Measurements from ENCODE around the gene UCMA. TPM values are rescaled to one million over a fixed set of nuclear protein-coding genes. Genes with fewer than 3 reads are reported as not detected.

Gene UCMA
- total RNA-seq, 1 experiment from 2014 or later = 1.0 TPM

DNA sequence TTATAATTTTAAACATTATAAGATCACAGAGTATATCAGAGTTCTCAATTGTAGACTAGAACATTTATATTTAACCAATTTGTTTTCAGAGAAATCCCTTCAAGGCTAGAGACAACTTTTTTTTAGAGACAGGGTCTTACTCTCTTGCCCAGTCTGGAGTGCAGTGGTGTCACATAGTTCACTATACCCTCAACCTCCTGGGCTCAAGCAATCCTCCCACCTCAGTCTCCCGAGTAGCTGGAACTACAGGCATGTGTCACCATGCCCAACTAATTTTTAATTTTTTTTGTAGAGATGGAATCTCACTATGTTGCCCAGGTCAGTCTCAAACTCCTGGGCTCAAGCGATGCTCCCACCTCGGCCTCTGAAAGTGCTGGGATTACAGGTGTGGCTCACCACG lies 15.3 kb downstream of the UCMA start:
- TF ChIP-seq NR2C2 (CRISPR knock-in tag; IDR thresholded peaks at IDR 0.05) = no peak
- TF ChIP-seq ZNF121 (CRISPR knock-in tag; IDR thresholded peaks at IDR 0.05) = peak; percentile 86
- ATAC-seq = no peak
- no peak overlapping the region for H3K27ac Mint-ChIP-seq
- peaks cover 11% of the 10 kb centered on the region for H3K4me1 Mint-ChIP-seq
- POLR2A ChIA-PET = no interaction called here
- no peak for DNase-seq (ENCODE audit: low spot score)
- peaks cover 9% of the 10 kb centered on the region for H3K9me3 Mint-ChIP-seq
- H3K36me3 Mint-ChIP-seq = peaks cover 18% of the 10 kb centered on the region
- H3K27me3 Mint-ChIP-seq (ENCODE audit: low read depth) = no peaks in the 10 kb centered on the region
- CTCF ChIA-PET = interaction anchor here (0.7 to 2.4 kb wide), 2 partner anchors 83 to 85 kb away, joined by 3 to 18 read pairs; no protein-coding TSS in a partner anchor
- no peak overlapping the region for H3K4me3 Mint-ChIP-seq

DNA sequence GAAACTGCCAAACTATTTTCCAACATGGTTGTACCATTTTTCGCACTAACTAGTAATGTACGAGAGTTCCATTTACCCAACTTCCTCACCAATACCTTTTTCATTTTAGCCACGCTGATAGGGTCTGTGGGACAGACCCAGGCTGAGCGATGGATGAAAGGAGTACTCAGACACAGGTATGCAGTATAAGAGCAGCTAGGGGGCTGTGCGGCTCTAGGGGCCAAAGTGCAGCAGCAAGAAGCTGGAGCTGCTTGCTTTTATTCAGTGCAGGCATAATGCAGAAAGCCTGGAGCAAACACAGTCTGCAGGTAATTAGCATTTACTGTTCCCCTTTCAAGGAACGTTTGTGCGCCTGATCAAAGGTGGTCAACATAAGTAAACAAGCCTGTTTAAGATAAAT lies 21.0 kb downstream of the UCMA start:
- H3K36me3 Mint-ChIP-seq = peaks cover 61% of the 10 kb centered on the region
- DNase-seq (ENCODE audit: low spot score) = no peak

DNA sequence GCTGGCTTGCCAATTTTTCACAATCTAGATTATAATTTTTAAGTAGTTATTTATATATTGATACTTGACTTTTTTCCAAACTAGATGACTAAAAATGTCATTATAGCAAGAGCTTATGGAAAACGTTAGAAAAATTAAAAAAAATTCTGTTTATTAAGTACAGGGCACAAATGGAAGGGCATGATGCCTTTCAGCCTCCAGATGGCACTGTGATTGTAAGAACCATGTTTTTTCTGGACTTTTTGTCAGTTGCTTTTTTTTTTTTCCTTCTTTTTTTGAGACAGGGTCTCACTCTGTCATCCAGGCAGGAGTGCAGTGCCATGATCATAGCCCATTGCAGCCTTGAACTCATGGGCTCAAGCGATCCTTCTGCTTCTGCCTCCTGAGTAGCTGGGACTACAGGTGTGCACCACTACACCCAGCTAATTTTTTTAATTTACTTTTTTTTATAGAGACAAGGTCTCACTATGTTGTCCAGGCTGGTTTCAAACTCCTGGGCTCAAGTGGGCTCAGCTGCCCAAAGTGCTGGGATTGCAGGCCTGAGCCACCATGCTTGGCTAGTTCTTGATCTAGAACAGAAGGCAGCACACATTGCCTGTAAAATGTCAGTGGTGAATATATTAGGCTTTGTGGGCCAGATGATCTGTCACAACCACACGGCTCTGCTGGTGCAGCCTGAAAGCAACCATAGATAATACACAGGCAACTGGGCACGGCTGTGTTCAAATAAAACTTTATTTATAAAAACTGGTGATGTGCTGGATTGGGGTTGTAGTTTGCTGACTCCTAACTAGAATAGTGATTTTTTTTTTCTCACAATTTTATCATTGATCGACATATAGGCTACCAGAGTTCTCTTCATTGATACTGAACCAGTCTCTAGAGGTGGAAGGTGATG lies 27.4 kb downstream of the UCMA start:
- 0 out of 2 replicates have a peak, but pooled peaks cover 2% of the 10 kb centered on the region for H3K4me1 Mint-ChIP-seq
- ATAC-seq = no peak
- no peak overlapping the region for H3K4me3 Mint-ChIP-seq
- H3K27me3 Mint-ChIP-seq (ENCODE audit: low read depth) = no peaks in the 10 kb centered on the region
- DNase-seq (ENCODE audit: low spot score) = no peak
- H3K9me3 Mint-ChIP-seq = peaks cover 6% of the 10 kb centered on the region
- ChIA-PET CTCF (interaction anchor here (0.5 to 2.3 kb wide), 10 partner anchors 14 to 234 kb away, joined by 3 to 15 read pairs (median 3); no protein-coding TSS in a partner anchor), POLR2A (interaction anchor here (0.6 kb wide), 2 partner anchors 107 to 1125 kb away, joined by 3 to 6 read pairs; no protein-coding TSS in a partner anchor)
- TF ChIP-seq, protein P1, sequence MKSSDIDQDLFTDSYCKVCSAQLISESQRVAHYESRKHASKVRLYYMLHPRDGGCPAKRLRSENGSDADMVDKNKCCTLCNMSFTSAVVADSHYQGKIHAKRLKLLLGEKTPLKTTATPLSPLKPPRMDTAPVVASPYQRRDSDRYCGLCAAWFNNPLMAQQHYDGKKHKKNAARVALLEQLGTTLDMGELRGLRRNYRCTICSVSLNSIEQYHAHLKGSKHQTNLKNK (CRISPR knock-in tag; IDR thresholded peaks at IDR 0.05) = no peak
- TF ChIP-seq, protein P2, sequence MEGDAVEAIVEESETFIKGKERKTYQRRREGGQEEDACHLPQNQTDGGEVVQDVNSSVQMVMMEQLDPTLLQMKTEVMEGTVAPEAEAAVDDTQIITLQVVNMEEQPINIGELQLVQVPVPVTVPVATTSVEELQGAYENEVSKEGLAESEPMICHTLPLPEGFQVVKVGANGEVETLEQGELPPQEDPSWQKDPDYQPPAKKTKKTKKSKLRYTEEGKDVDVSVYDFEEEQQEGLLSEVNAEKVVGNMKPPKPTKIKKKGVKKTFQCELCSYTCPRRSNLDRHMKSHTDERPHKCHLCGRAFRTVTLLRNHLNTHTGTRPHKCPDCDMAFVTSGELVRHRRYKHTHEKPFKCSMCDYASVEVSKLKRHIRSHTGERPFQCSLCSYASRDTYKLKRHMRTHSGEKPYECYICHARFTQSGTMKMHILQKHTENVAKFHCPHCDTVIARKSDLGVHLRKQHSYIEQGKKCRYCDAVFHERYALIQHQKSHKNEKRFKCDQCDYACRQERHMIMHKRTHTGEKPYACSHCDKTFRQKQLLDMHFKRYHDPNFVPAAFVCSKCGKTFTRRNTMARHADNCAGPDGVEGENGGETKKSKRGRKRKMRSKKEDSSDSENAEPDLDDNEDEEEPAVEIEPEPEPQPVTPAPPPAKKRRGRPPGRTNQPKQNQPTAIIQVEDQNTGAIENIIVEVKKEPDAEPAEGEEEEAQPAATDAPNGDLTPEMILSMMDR (IDR thresholded peaks at IDR 0.05) = 0 out of 2 replicates have a peak, but pooled peaks have one; percentile 27
- no peak for TF ChIP-seq SMAD3 (CRISPR knock-in tag; IDR thresholded peaks at IDR 0.05; ENCODE audit: borderline replicate concordance)
- TF ChIP-seq NR3C1 (CRISPR knock-in tag; conservative IDR thresholded peaks at IDR 0.05; ENCODE audit: low read depth) = no peak
- TF ChIP-seq NR1H2 (CRISPR knock-in tag; IDR thresholded peaks at IDR 0.05) = no peak
- TF ChIP-seq ZNF416 (CRISPR knock-in tag; IDR thresholded peaks at IDR 0.05) = no peak
- no peak overlapping the region for H3K27ac Mint-ChIP-seq
- peaks cover 75% of the 10 kb centered on the region for H3K36me3 Mint-ChIP-seq

More for the DNA sequence above, 21.0 kb downstream of the UCMA start:
- TF ChIP-seq, protein P3, sequence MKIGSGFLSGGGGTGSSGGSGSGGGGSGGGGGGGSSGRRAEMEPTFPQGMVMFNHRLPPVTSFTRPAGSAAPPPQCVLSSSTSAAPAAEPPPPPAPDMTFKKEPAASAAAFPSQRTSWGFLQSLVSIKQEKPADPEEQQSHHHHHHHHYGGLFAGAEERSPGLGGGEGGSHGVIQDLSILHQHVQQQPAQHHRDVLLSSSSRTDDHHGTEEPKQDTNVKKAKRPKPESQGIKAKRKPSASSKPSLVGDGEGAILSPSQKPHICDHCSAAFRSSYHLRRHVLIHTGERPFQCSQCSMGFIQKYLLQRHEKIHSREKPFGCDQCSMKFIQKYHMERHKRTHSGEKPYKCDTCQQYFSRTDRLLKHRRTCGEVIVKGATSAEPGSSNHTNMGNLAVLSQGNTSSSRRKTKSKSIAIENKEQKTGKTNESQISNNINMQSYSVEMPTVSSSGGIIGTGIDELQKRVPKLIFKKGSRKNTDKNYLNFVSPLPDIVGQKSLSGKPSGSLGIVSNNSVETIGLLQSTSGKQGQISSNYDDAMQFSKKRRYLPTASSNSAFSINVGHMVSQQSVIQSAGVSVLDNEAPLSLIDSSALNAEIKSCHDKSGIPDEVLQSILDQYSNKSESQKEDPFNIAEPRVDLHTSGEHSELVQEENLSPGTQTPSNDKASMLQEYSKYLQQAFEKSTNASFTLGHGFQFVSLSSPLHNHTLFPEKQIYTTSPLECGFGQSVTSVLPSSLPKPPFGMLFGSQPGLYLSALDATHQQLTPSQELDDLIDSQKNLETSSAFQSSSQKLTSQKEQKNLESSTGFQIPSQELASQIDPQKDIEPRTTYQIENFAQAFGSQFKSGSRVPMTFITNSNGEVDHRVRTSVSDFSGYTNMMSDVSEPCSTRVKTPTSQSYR (CRISPR knock-in tag; IDR thresholded peaks at IDR 0.05) = no peak
- TF ChIP-seq ZNF317 (CRISPR knock-in tag; IDR thresholded peaks at IDR 0.05; ENCODE audit: borderline replicate concordance, low read depth) = peak; percentile 86
- ChIA-PET CTCF (interaction anchor here (1.3 kb wide), 1 partner anchor 89 kb away, joined by 4 read pairs; no protein-coding TSS in a partner anchor), POLR2A (no interaction called here)
- H3K9me3 Mint-ChIP-seq = peaks cover 22% of the 10 kb centered on the region
- no peaks in the 10 kb centered on the region for H3K27me3 Mint-ChIP-seq (ENCODE audit: low read depth)
- no peak overlapping the region for H3K4me3 Mint-ChIP-seq
- ATAC-seq = no peak; the same call in 1 of the 2 replicates
- H3K27ac Mint-ChIP-seq = no peak overlapping the region
- 0 out of 2 replicates have a peak, but pooled peaks cover 2% of the 10 kb centered on the region for H3K4me1 Mint-ChIP-seq

DNA sequence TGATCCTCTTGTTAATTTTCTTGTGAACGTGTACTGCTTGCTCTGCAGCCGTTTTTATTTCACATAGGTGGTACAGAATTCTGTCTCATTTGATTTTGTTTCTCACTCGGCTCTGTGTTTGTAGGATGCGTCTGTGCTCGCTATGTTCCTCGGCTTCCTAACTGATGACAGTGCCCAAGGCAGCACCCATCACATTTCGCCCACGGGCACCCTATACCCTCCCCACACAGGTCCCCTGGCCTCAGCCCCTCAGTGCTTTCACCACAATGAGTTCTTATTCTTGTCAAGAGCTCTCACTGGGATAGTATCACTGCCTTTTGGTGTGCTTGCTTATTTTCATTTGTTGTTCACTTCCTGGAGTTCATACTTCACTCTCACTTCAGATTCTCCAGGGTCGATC lies 28.1 kb downstream of the UCMA start:
- DNase-seq (ENCODE audit: low spot score) (no peak), ATAC-seq (no peak)
- H3K36me3 Mint-ChIP-seq = peaks cover 77% of the 10 kb centered on the region
- H3K9me3 Mint-ChIP-seq = peaks cover 6% of the 10 kb centered on the region
- CTCF ChIA-PET = interaction anchor here (0.7 to 2.3 kb wide), 8 partner anchors 15 to 234 kb away, joined by 3 to 15 read pairs (median 3); no protein-coding TSS in a partner anchor
- H3K4me1 Mint-ChIP-seq = 0 out of 2 replicates have a peak, but pooled peaks cover 2% of the 10 kb centered on the region
- no peak overlapping the region for H3K4me3 Mint-ChIP-seq
- no peaks in the 10 kb centered on the region for H3K27me3 Mint-ChIP-seq (ENCODE audit: low read depth)
- H3K27ac Mint-ChIP-seq = no peak overlapping the region
- POLR2A ChIA-PET = interaction anchor here (0.6 kb wide), 1 partner anchor 108 kb away, joined by 6 read pairs; no protein-coding TSS in a partner anchor
- TF ChIP-seq, protein P4, sequence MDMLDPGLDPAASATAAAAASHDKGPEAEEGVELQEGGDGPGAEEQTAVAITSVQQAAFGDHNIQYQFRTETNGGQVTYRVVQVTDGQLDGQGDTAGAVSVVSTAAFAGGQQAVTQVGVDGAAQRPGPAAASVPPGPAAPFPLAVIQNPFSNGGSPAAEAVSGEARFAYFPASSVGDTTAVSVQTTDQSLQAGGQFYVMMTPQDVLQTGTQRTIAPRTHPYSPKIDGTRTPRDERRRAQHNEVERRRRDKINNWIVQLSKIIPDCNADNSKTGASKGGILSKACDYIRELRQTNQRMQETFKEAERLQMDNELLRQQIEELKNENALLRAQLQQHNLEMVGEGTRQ (CRISPR knock-in tag; IDR thresholded peaks at IDR 0.05) = no peak
- TF ChIP-seq ZBTB21 (CRISPR knock-in tag; IDR thresholded peaks at IDR 0.05; ENCODE audit: borderline replicate concordance) = no peak
- TF ChIP-seq MYBL2 (CRISPR knock-in tag; IDR thresholded peaks at IDR 0.05) = no peak
- TF ChIP-seq, protein P5, sequence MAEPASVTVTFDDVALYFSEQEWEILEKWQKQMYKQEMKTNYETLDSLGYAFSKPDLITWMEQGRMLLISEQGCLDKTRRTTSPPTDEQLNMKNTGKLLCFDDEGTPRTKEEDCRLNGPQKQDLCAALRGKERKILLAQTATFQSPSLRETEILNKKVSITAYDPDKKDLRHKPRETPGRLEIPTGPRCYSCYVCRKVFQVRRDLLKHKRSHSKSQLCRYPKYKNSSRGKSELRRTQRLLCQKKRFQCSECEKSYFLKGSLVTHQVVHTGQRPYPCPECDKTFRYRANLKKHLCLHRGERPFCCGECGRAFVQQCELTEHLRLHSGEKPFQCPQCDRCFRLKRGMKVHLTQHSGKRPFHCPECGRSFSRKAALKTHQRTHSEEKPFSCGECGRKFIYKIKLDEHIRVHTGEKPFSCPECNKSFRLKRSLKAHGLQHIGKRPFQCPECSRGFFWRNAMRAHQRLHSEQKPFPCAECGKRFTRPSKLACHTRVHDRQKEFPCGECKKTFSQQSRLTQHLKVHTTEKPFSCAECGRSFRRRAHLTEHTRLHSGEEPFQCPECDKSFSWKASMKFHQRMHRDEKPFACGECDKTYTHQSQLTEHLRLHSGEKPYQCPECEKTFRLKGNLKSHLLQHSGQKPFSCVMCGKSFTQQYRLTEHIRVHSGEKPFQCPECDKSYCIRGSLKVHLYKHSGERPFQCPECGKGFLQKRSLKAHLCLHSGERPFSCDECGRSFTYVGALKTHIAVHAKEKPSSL (CRISPR knock-in tag; conservative IDR thresholded peaks at IDR 0.05) = no peak
- no peak for TF ChIP-seq TP53 (CRISPR knock-in tag; IDR thresholded peaks at IDR 0.05)
- TF ChIP-seq RELA (CRISPR knock-in tag; IDR thresholded peaks at IDR 0.05; ENCODE audit: borderline replicate concordance) = no peak
- no peak for TF ChIP-seq RORB (CRISPR knock-in tag; IDR thresholded peaks at IDR 0.05)
- TF ChIP-seq JAZF1 (CRISPR knock-in tag; IDR thresholded peaks at IDR 0.05) = no peak
